ENCODE measurements around the gene ATPAF1. TPM values are rescaled to one million over a fixed set of nuclear protein-coding genes. Genes with fewer than 3 reads are reported as not detected.
"Not testable (repeated sequence)": the region's sequence is repeated elsewhere in the genome, so short reads cannot be mapped to it uniquely, and the experiment has no call there.

Gene ATPAF1
- total RNA-seq, 1 experiment from 2014 or later = 50.3 TPM

DNA sequence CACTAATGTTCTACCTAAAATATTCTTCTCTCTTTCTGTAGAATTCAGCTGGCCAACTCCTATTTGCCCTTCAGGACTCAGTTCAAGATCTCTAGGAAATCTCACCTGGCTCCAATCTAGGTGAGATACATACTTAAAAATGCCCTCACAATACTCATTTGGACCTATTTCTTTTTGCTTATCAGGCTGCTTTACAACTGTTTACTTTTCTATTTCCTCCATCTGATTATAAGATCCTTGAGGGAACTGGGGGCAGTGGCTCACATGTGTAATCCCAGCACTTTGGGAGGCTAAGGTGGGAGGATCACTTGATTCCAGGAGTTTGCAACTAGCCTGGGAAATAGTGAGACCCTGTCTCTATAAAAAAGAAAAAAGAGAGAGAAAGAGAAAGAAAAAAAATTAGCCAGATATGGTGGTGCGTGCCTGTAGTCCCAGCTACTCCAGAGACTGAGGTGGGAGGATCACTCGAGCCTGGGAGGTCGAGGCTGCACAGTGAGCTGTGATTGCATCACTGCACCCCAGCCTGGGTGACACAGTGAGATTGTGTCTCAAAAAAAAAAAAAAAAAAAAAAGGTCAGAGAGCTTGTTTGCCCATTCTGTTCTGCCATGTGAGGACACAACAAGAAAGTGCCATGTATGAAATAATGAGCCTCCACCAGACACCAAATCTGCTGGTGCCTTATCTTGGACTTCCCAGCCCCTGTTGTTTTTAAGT lies 35.9 kb upstream of the ATPAF1 start:
- no peak overlapping the region for H3K4me2 ChIP-seq
- no peak overlapping the region for H2AFZ ChIP-seq
- no peaks in the 10 kb centered on the region for H3K27me3 ChIP-seq (ENCODE audit: insufficient read depth, low read depth)
- H3K36me3 ChIP-seq (ENCODE audit: low read depth) = peaks cover 38% of the 10 kb centered on the region
- H3K9me3 ChIP-seq (ENCODE audit: insufficient read depth, low read depth) = no peaks in the 10 kb centered on the region
- no peaks in the 10 kb centered on the region for H3F3A ChIP-seq (ENCODE audit: insufficient read depth, low read depth)
- H4K20me1 ChIP-seq (ENCODE audit: insufficient read depth) = peaks cover 45% of the 10 kb centered on the region
- no peaks in the 10 kb centered on the region for H3K9me2 ChIP-seq (ENCODE audit: insufficient read depth)
- no peak overlapping the region for H3K27ac ChIP-seq
- ChIA-PET CTCF (interaction anchor here (0.6 to 0.7 kb wide), 3 partner anchors 54 to 172 kb away, joined by 3 to 10 read pairs (median 9); partner anchors contain the start of gene MKNK1), POLR2A (ENCODE audit: unreplicated experiment) (interaction anchor here (0.6 kb wide), 1 partner anchor 550 kb away, joined by 4 read pairs; no protein-coding TSS in a partner anchor)
- H3K4me3 ChIP-seq = no peak overlapping the region
- peaks cover 27% of the 10 kb centered on the region; the same call in 1 of the 2 replicates for H3K79me2 ChIP-seq (ENCODE audit: low read depth)
- BruUV-seq (replicated peaks) = no TSS peak
- no peak for DNase-seq
- no peak for TF ChIP-seq CTCF (conservative IDR thresholded peaks at IDR 0.05)
- TF ChIP-seq EZH2 (IDR thresholded peaks at IDR 0.05; ENCODE audit: low read depth) = no peak
- H3K4me1 ChIP-seq (replicated peaks; ENCODE audit: insufficient read depth) = no peaks in the 10 kb centered on the region
- intact Hi-C loops (cut with micrococcal nuclease; ENCODE audit: unreplicated experiment) = loop anchor here (10.0 kb wide), 1 partner anchor 591 kb away; no protein-coding TSS in a partner anchor

DNA sequence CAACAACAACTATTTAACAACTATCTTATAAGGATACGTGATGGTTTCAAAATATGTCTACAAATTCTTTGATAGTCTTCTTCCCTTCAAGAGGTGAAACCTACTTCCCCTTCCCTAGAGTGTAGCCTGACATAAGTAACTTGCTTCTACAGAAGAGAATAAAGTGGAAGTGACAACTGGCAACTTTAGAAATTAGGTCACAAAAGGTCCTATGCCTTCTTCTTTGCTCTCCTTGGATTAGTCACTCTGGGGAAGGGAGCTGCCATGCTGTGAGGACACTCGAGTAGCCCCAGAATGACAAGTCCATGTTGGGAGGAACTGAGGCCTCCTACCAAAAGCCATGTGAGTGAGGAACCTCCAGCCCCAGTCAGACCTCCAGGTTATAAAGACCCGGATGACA lies 31.5 kb upstream of the ATPAF1 start:
- peaks cover 29% of the 10 kb centered on the region; the same call in 1 of the 2 replicates for H4K20me1 ChIP-seq (ENCODE audit: insufficient read depth)
- H3K27me3 ChIP-seq (ENCODE audit: insufficient read depth, low read depth) = no peaks in the 10 kb centered on the region
- intact Hi-C loops (cut with micrococcal nuclease; ENCODE audit: unreplicated experiment) = loop anchor here (10.0 kb wide), 1 partner anchor 595 kb away; no protein-coding TSS in a partner anchor
- BruUV-seq (replicated peaks) = no TSS peak
- no peaks in the 10 kb centered on the region for H3F3A ChIP-seq (ENCODE audit: insufficient read depth, low read depth)
- H3K4me2 ChIP-seq = no peak overlapping the region
- ChIA-PET CTCF (no interaction called here), POLR2A (ENCODE audit: unreplicated experiment) (no interaction called here)
- H3K27ac ChIP-seq = no peak overlapping the region
- no peak for TF ChIP-seq CTCF (conservative IDR thresholded peaks at IDR 0.05)
- H3K4me3 ChIP-seq = no peak overlapping the region
- peaks cover 25% of the 10 kb centered on the region; the same call in 1 of the 2 replicates for H3K79me2 ChIP-seq (ENCODE audit: low read depth)
- no peaks in the 10 kb centered on the region for H3K9me2 ChIP-seq (ENCODE audit: insufficient read depth)
- no peaks in the 10 kb centered on the region for H3K4me1 ChIP-seq (replicated peaks; ENCODE audit: insufficient read depth)
- DNase-seq = no peak
- H2AFZ ChIP-seq = no peak overlapping the region
- no peaks in the 10 kb centered on the region for H3K9me3 ChIP-seq (ENCODE audit: insufficient read depth, low read depth)
- peaks cover 43% of the 10 kb centered on the region for H3K36me3 ChIP-seq (ENCODE audit: low read depth)

DNA sequence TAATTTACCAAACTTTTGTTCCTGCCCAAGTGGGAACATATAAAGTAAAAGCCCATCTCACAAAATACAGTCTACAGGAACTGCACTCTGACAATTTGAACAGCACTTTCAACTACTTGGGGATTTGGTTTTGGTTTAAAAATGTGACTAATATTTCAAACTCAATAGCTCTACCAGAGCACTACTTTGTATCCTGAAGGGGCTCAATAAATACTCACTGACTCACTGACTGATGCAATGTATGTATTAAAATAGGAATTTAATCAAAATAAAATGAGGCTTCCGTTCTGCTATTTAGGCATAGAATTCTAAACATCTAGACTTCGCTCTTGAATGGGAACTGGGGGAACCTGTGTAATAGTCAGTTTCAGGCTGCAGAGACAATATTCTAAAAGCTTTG lies 28.9 kb upstream of the ATPAF1 start:
- Histone ChIP-seq H3K4me3 (no peak overlapping the region), H4K20me1 (ENCODE audit: insufficient read depth) (peaks cover 20% of the 10 kb centered on the region; the same call in 1 of the 2 replicates), H3K36me3 (ENCODE audit: low read depth) (peaks cover 42% of the 10 kb centered on the region), H3K4me2 (no peak overlapping the region), H3K79me2 (ENCODE audit: low read depth) (peaks cover 20% of the 10 kb centered on the region; the same call in 1 of the 2 replicates), H3K4me1 (replicated peaks; ENCODE audit: insufficient read depth) (no peaks in the 10 kb centered on the region), H3K9me3 (ENCODE audit: insufficient read depth, low read depth) (no peaks in the 10 kb centered on the region), H3K27ac (no peak overlapping the region), H3K27me3 (ENCODE audit: insufficient read depth, low read depth) (no peaks in the 10 kb centered on the region), H3F3A (ENCODE audit: insufficient read depth, low read depth) (no peaks in the 10 kb centered on the region), H3K9me2 (ENCODE audit: insufficient read depth) (no peaks in the 10 kb centered on the region), H2AFZ (no peak overlapping the region)
- no peak for TF ChIP-seq EZH2 (IDR thresholded peaks at IDR 0.05; ENCODE audit: low read depth)
- TF ChIP-seq CTCF (conservative IDR thresholded peaks at IDR 0.05) = no peak
- intact Hi-C loops (cut with micrococcal nuclease; ENCODE audit: unreplicated experiment) = no loop called here
- ChIA-PET POLR2A (ENCODE audit: unreplicated experiment) (interaction anchor here (0.7 kb wide), 1 partner anchor 83 kb away, joined by 7 read pairs; no protein-coding TSS in a partner anchor), CTCF (no interaction called here)
- no peak for DNase-seq
- BruUV-seq (replicated peaks) = no TSS peak

GRCh38 chr1:46694676-46695075 lies 26.5 kb upstream of the ATPAF1 start:
- BruUV-seq (replicated peaks); H3K4me3 ChIP-seq; H3K4me2 ChIP-seq; H3K27me3 ChIP-seq (ENCODE audit: insufficient read depth, low read depth); H3K9me2 ChIP-seq (ENCODE audit: insufficient read depth); H3F3A ChIP-seq (ENCODE audit: insufficient read depth, low read depth); H3K4me1 ChIP-seq (replicated peaks; ENCODE audit: insufficient read depth); POLR2A ChIA-PET (ENCODE audit: unreplicated experiment); DNase-seq; H3K9me3 ChIP-seq (ENCODE audit: insufficient read depth, low read depth); intact Hi-C loops (cut with micrococcal nuclease; ENCODE audit: unreplicated experiment); H2AFZ ChIP-seq; H3K27ac ChIP-seq; CTCF ChIA-PET: not testable (repeated sequence)
- Histone ChIP-seq H4K20me1 (ENCODE audit: insufficient read depth) (peaks cover 10% of the 10 kb centered on the region; the same call in 1 of the 2 replicates), H3K79me2 (ENCODE audit: low read depth) (peaks cover 14% of the 10 kb centered on the region; the same call in 1 of the 2 replicates), H3K36me3 (ENCODE audit: low read depth) (peaks cover 46% of the 10 kb centered on the region)
